GM13977 (cell line): Measurements from ENCODE around the gene DAG1.

ENCODE experiments used
- DNase-seq: peaks from one replicate; pipeline ENCODE4 v3.0.0; 2012; ENCODE audit warnings: low spot score
- in situ Hi-C: fragments of 300-500 bp; cut with MboI; formaldehyde crosslinking; loops from one replicate; pipeline ENCODE4 v1.12.0; 2022; ENCODE audit warnings: low sequenced_read_pairs, low pct_unique_long_range_greater_than_20kb, mixed read lengths, inconsistent platforms; ENCODE audit not compliant: unreplicated experiment
- TF ChIP-seq, protein P1 (sequence below): IDR thresholded peaks from 2 replicates; pipeline ENCODE4 v1.5.1; 2012; ENCODE audit warnings: mild to moderate bottlenecking, control low read depth; ENCODE audit not compliant: insufficient read depth; ENCODE audit errors: extremely low read depth, missing control alignments

Gene DAG1

DNA sequence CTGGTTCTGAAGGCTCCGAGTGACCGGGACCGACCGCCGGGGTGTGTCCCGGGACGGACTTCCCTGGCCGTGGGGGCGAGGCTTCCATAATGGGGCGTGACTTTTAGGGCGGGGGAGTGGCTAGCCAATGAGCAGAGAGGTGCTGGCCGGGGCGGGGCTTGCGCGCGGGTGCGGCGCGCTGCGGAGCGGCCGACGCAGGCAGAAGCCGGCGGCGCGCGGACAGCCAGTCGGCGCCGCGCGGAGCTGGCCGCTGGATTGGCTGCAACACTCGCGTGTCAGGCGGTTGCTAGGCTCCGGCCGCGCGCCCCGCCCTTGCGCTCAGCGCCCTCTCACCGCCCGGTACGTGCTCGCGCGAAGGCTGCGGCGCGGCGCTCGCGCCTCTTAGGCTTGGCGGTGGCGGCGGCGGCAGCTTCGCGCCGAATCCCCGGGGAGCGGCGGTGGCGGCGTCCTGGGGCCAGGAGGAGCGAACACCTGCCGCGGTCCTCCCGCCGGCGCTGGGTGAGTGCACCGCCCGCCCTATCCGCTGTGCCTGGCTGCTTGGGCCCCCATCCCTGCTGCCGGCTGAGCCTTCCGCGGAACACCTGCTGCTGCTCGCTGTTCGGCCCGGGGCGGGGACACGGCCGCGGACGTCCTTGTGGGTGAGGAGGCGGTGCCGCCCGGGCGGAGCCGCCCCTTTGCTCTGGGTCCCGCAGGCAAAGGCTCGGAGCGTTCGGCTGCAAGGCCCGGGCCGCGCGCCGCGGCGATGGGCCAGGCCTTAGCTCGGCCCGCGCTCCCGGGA is at the start of gene DAG1:
Gene DAG1 (plus strand): TSS at position 332 of the 778 bp plus-strand sequence. CDS start 40,268 bp downstream, outside the sequence.
- peak; percentile 99 for DNase-seq
- TF ChIP-seq, protein P1, sequence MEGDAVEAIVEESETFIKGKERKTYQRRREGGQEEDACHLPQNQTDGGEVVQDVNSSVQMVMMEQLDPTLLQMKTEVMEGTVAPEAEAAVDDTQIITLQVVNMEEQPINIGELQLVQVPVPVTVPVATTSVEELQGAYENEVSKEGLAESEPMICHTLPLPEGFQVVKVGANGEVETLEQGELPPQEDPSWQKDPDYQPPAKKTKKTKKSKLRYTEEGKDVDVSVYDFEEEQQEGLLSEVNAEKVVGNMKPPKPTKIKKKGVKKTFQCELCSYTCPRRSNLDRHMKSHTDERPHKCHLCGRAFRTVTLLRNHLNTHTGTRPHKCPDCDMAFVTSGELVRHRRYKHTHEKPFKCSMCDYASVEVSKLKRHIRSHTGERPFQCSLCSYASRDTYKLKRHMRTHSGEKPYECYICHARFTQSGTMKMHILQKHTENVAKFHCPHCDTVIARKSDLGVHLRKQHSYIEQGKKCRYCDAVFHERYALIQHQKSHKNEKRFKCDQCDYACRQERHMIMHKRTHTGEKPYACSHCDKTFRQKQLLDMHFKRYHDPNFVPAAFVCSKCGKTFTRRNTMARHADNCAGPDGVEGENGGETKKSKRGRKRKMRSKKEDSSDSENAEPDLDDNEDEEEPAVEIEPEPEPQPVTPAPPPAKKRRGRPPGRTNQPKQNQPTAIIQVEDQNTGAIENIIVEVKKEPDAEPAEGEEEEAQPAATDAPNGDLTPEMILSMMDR, result no peak
- in situ Hi-C loops, result no loop called here

DNA sequence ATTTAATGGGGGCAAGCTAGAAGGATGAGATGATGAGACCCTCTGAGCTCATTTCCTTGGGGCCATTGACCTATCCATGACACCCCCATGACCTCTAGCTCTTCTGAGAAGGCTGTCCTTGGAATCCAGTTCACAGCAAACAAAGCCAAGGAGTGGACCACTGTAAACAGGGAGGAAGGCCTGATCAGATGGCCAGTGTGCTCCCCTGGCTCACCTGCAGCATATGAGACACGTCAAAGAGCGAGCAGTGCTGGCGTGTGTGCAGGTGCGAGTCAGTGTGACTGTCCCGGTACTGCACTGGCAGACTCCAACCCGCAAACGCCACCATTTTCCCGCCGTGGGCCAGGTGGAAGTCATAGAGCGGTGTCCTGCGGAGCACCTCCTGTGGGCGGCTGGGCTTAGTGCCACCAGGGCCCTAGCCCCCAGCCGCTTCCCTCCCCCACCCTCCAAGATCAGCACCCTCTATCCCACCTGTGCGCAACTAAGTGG is 48.1 kb upstream of the DAG1 start:
- in situ Hi-C loops, result no loop called here
- TF ChIP-seq, protein P1, result no peak
- DNase-seq, result no peak

- in situ Hi-C loops, result no loop called here
- DNase-seq, result no peak
- TF ChIP-seq, protein P1, result no peak
These were observed 47.5 kb upstream of the DAG1 start, which contains the start of gene AMT for GRCh38 chr3:49422379-49423248. AMT (minus strand) TSS chr3:49422473; CDS start chr3:49422450, 23 bp downstream.

DNA sequence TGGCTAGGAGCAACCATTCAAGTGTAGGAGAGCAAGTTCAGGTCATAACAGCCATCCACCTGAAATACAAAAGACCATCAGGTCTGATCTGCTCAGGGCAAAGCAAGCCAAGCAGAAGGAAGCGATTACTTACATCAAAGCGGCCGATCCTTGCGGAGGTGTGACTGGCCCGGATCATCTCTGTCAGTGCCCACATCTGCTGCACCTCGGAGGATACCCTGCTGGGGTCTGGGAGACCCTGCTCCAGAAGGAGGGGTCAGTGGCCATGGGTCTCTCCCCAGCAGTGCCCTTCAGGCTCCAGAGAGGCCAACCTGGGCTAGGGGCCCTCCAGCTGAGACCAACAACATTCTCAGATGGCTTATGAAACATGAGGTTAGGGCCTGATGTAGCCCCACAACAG is 45.3 kb upstream of the DAG1 start:
- TF ChIP-seq, protein P1, result no peak
- in situ Hi-C loops, result loop anchor here (25.0 kb wide), 1 partner anchor 263 kb away; the partner anchor contains the start of genes CCDC71 and KLHDC8B
- DNase-seq, result no peak

GRCh38 chr3:49427586-49427985 is 42.5 kb upstream of the DAG1 start:
- no peak for DNase-seq
- TF ChIP-seq, protein P1, result no peak
- in situ Hi-C loops, result loop anchor here (25.0 kb wide), 1 partner anchor 265 kb away; the partner anchor contains the start of genes CCDC71 and KLHDC8B

DNA sequence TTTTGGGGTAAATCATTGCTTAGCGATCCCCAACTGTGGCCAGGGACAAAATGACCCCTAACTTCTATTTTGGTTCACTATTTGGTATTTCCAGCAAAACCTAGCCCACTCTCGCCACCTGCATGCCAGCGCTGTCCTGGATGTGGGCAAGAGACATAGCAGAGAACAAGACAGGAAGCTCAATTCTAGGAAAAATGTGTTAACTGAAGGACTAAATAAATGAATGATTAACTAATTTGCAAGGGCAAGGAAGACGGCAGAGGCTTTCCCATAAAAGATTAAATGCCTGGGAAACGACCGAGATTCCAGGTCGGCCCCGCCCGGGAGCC is 41.4 kb upstream of the DAG1 start:
- DNase-seq, result no peak
- in situ Hi-C loops, result loop anchor here (25.0 kb wide), 1 partner anchor 266 kb away; the partner anchor contains the start of genes CCDC71 and KLHDC8B
- TF ChIP-seq, protein P1, result peak; percentile 19
